B cell (primary cell): ENCODE results near the gene PARK7.

Experiments
- EZH2 ChIP-seq: IDR thresholded peaks from 2 replicates; pipeline ENCODE4 v1.6.1; 2012; ENCODE audit warnings: borderline replicate concordance, low read depth, mild to moderate bottlenecking, moderate library complexity, low read length; ENCODE audit not compliant: insufficient read depth, poor library complexity, severe bottlenecking
- TF ChIP-seq, protein P1 (sequence below): fragments of 200-600 bp; IDR thresholded peaks from one replicate; pipeline ENCODE4 v1.8.0; 2022; ENCODE audit warnings: antibody characterized with exemption, mild to moderate bottlenecking

DNA sequence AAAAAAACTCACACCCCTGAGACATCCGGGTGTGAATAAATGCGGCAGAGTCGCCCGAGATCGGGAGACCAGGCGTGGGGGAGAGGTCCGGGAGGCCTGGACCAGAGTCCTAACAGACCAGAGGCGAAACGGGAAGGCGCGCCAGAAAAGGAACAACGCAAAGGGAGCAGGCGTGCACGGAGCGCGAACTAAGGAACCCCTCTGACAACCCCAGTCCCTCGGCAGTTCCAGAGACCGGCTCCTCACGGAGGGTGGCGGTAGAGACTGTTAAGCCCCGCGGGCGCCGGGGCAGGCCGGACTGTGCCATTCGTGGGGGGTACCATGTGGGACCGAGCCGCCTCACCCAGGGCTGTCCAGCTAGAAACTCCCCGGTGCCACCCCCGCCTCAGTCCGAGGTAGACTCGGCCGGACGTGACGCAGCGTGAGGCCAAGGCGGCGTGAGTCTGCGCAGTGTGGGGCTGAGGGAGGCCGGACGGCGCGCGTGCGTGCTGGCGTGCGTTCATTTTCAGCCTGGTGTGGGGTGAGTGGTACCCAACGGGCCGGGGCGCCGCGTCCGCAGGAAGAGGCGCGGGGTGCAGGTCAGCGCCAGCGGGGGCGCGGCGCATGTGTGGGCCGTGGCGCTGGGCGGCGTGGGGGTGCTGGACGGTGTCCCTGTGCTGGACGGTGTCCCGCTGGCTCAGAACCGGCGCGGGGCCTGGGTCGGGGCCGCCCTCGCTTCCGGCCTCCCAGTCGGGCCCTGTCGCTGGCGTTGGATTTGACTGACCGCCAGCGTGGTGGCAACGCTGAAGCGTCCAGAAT lies at the start of gene PARK7:
- TF ChIP-seq, protein P1, sequence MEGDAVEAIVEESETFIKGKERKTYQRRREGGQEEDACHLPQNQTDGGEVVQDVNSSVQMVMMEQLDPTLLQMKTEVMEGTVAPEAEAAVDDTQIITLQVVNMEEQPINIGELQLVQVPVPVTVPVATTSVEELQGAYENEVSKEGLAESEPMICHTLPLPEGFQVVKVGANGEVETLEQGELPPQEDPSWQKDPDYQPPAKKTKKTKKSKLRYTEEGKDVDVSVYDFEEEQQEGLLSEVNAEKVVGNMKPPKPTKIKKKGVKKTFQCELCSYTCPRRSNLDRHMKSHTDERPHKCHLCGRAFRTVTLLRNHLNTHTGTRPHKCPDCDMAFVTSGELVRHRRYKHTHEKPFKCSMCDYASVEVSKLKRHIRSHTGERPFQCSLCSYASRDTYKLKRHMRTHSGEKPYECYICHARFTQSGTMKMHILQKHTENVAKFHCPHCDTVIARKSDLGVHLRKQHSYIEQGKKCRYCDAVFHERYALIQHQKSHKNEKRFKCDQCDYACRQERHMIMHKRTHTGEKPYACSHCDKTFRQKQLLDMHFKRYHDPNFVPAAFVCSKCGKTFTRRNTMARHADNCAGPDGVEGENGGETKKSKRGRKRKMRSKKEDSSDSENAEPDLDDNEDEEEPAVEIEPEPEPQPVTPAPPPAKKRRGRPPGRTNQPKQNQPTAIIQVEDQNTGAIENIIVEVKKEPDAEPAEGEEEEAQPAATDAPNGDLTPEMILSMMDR: peak; percentile 58
- no peak for TF ChIP-seq EZH2
